BLaER1 (cell line): ENCODE data around the gene SFTPD.
"Not testable (repeated sequence)": the region's sequence is repeated elsewhere in the genome, so short reads cannot be mapped to it uniquely, and the experiment has no call there.

ENCODE experiments used
- H3K27ac ChIP-seq: shearing (Covaris generic); formaldehyde crosslinking; 2 replicates; pipeline ENCODE4 v1.8.1; 2022
- H3K27me3 ChIP-seq: shearing (Covaris generic); formaldehyde crosslinking; 2 replicates; pipeline ENCODE4 v1.8.1; 2022
- H3K36me3 ChIP-seq: shearing (Covaris generic); formaldehyde crosslinking; 2 replicates; pipeline ENCODE4 v1.8.1; 2022
- H3K4me1 ChIP-seq: shearing (Covaris generic); formaldehyde crosslinking; 2 replicates; pipeline ENCODE4 v1.8.1; 2022
- H3K4me2 ChIP-seq: shearing (Covaris generic); formaldehyde crosslinking; 2 replicates; pipeline ENCODE4 v1.8.1; 2022
- H3K4me3 ChIP-seq: shearing (Covaris generic); formaldehyde crosslinking; 2 replicates; pipeline ENCODE4 v1.8.1; 2022
- H3K9ac ChIP-seq: shearing (Covaris generic); formaldehyde crosslinking; 2 replicates; pipeline ENCODE4 v1.8.1; 2022
- H3K9me3 ChIP-seq: shearing (Covaris generic); formaldehyde crosslinking; 2 replicates; pipeline ENCODE4 v1.8.1; 2022
- H4K20me1 ChIP-seq: shearing (Covaris generic); formaldehyde crosslinking; 2 replicates; pipeline ENCODE4 v1.8.1; 2022
- Cebpa-rat ChIP-seq: shearing (Covaris generic); IDR thresholded peaks from 2 replicates; pipeline ENCODE4 v1.8.1; 2022

Gene SFTPD

DNA sequence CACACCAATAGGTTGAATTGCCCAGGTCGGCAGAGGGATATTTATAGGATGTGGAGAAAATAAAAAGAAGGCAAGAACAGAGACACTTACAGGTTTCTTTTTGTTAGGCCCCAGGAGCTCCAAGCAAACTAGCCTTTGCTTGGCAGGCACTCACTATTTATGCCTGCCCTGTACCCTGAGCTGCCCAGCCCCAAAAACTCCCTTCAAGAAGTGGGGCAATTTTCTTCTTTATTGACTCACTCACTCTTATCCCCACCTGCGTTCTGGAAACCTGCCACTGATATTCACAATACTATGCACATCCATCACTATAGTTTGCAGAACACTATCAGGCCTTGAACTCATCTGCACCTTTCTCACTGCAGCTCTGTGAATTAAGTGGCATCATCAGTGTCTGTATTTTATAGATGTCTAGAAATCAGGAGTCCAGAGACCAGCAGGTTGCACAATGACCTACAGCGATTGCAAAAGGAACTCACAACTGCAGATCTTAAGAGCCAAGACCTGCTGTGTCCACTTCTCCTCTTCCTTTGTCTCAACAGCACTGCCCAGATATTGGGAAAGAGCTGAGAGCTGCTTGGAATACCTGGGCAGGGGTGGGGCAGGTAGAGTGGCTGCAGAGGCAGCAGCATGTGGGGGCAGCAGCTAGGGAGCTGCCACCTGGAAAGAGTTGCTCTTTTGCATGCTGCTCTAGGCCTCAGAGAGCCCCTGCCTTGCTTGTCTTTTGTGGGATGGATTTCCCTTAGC, at the start of gene SFTPD:
SFTPD (minus strand) TSS at position 130 of the 747 bp plus-strand sequence. CDS start 2,446 bp downstream, outside the sequence.
- no peak for TF ChIP-seq Cebpa-rat
- Histone ChIP-seq H3K4me3 (no peak within 1 kb of the TSS), H3K4me1 (no peaks in the 10 kb centered on the region), H3K4me2 (no peak within 1 kb of the TSS), H3K9me3 (peaks cover 33% of the 10 kb centered on the region), H3K9ac (no peak within 1 kb of the TSS), H3K27me3 (no peaks in the 10 kb centered on the region), H3K27ac (no peak within 1 kb of the TSS), H4K20me1 (no peaks in the 10 kb centered on the region), H3K36me3 (no peaks in the 10 kb centered on the region)

DNA sequence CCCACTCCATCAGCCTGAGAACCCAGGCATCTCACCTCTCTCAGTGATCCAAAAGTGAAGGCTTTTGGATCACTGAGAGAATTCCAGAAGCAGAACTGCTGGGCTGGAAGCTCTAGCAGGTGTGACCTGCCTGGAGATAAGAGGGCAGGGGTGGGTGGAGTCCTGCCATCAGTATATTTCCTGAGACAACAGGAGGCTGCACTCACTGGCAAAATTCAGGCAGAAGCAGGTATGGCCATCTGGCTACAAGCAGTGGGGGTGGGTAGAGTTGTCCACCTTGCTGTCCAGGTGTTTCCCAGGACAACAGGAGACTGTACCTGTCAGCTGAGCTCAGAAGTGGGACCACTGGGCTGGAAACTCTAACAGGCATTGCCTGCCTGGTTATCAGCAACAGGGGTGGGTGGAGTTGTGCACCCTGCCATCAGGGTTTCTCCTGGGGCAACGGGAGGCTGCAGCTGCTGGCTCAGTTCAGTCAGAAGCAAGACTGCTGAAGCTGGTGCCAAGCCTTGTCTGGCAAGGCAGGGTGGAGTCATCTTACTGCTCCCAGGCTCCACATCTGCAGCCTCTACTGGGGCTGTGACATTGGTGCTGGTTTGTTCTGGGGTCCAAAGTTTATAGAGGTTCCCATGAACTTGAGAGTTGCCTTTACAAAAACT, 47.2 kb upstream of the SFTPD start:
- no peaks in the 10 kb centered on the region for H3K27me3 ChIP-seq
- no peak overlapping the region for H3K4me3 ChIP-seq
- H3K36me3 ChIP-seq: no peaks in the 10 kb centered on the region
- no peak overlapping the region for H3K9ac ChIP-seq
- H3K4me2 ChIP-seq: no peak overlapping the region
- no peaks in the 10 kb centered on the region for H3K4me1 ChIP-seq
- H4K20me1 ChIP-seq: no peaks in the 10 kb centered on the region
- no peaks in the 10 kb centered on the region for H3K9me3 ChIP-seq
- TF ChIP-seq Cebpa-rat: no peak
- H3K27ac ChIP-seq: no peak overlapping the region

DNA sequence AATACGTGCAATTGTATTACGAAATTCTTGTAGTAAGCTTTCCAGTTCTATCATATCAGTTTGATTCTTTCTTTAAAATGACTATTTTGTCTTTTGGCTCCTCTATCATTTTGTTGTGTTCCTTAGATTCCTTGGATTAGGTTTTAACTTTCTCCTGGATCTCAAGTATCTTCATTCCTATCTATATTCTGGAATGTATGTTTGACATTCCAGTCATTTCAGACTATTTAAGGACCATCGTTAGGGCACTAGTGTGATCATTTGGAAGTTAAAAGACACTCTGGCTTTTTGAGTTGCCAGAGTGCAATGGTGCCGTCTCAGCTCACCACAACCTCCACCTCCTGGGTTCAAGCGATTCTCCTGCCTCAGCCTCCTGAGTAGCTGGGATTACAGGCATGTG, 45.7 kb upstream of the SFTPD start:
- Histone ChIP-seq H3K36me3 (no peaks in the 10 kb centered on the region), H3K4me3 (no peak overlapping the region), H3K27me3 (no peaks in the 10 kb centered on the region), H3K4me1 (no peaks in the 10 kb centered on the region), H4K20me1 (no peaks in the 10 kb centered on the region), H3K4me2 (no peak overlapping the region), H3K9me3 (peaks cover 10% of the 10 kb centered on the region; the same call in 1 of the 2 replicates), H3K9ac (no peak overlapping the region), H3K27ac (no peak overlapping the region)
- TF ChIP-seq Cebpa-rat: no peak

- not testable (repeated sequence) for H3K36me3 ChIP-seq
Measured at GRCh38 chr10:79988199-79988598, 39.3 kb upstream of the SFTPD start.

GRCh38 chr10:79986661-79987060, 37.8 kb upstream of the SFTPD start:
- H4K20me1 ChIP-seq, H3K4me2 ChIP-seq, H3K27ac ChIP-seq, H3K36me3 ChIP-seq, H3K4me1 ChIP-seq, H3K9ac ChIP-seq, H3K4me3 ChIP-seq: not testable (repeated sequence)
- H3K27me3 ChIP-seq: peaks cover 21% of the 10 kb centered on the region
- peaks cover 22% of the 10 kb centered on the region for H3K9me3 ChIP-seq

More at GRCh38 chr10:79988199-79988598, 39.3 kb upstream of the SFTPD start:
- not testable (repeated sequence) for H3K4me2 ChIP-seq, H3K9ac ChIP-seq, H3K4me1 ChIP-seq, H3K27me3 ChIP-seq, H3K4me3 ChIP-seq, H4K20me1 ChIP-seq, H3K27ac ChIP-seq
- H3K9me3 ChIP-seq: peaks cover 22% of the 10 kb centered on the region

- H3K9me3 ChIP-seq: peaks cover 19% of the 10 kb centered on the region
- H3K27me3 ChIP-seq: peaks cover 32% of the 10 kb centered on the region
- no peaks in the 10 kb centered on the region for H3K36me3 ChIP-seq
- H4K20me1 ChIP-seq: no peaks in the 10 kb centered on the region
- H3K4me3 ChIP-seq: no peak overlapping the region
- TF ChIP-seq Cebpa-rat: no peak
- peaks cover 14% of the 10 kb centered on the region; the same call in 1 of the 2 replicates for H3K4me1 ChIP-seq
- no peak overlapping the region for H3K4me2 ChIP-seq
- H3K27ac ChIP-seq: no peak overlapping the region
- H3K9ac ChIP-seq: no peak overlapping the region
Measured at GRCh38 chr10:79985481-79986072, 36.7 kb upstream of the SFTPD start.

DNA sequence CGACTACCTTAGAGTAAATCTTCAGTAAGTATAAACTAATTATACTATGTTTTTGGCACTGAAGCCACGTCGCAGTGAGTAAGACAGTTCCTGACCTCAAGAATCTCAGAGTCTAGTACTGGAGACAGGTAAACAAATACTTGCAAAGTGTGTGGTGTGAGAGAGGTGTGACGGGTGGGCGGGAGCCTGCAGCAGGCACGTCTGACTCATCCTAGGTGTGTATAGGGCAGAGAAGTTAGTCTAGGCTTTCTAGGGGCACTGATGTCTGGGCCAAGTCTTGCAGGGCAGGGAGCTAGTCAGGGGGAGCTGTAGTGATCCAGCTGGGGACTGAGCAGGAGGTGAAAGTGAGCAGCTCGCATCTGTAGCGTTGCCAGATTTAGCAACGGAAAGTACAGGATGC, 35.9 kb upstream of the SFTPD start:
- H3K27me3 ChIP-seq: peaks cover 39% of the 10 kb centered on the region
- TF ChIP-seq Cebpa-rat: no peak
- H3K4me3 ChIP-seq: no peak overlapping the region
- peaks cover 14% of the 10 kb centered on the region; the same call in 1 of the 2 replicates for H3K4me1 ChIP-seq
- no peak overlapping the region for H3K4me2 ChIP-seq
- H3K36me3 ChIP-seq: no peaks in the 10 kb centered on the region
- H3K27ac ChIP-seq: no peak overlapping the region
- no peaks in the 10 kb centered on the region for H4K20me1 ChIP-seq
- no peak overlapping the region for H3K9ac ChIP-seq
- H3K9me3 ChIP-seq: peaks cover 12% of the 10 kb centered on the region

- TF ChIP-seq Cebpa-rat: no peak
- Histone ChIP-seq H3K4me2 (no peak overlapping the region), H4K20me1 (no peaks in the 10 kb centered on the region), H3K4me1 (peaks cover 14% of the 10 kb centered on the region; the same call in 1 of the 2 replicates), H3K9ac (no peak overlapping the region), H3K4me3 (no peak overlapping the region), H3K9me3 (peaks cover 3% of the 10 kb centered on the region; the same call in 1 of the 2 replicates), H3K27ac (no peak overlapping the region), H3K27me3 (peaks cover 39% of the 10 kb centered on the region), H3K36me3 (no peaks in the 10 kb centered on the region)
Measured at GRCh38 chr10:79983286-79983909, 34.5 kb upstream of the SFTPD start.

GRCh38 chr10:79982861-79983260, 34.0 kb upstream of the SFTPD start:
- Histone ChIP-seq H3K4me3 (peak overlapping the region; percentile 89; the same call in 1 of the 2 replicates), H3K9ac (no peak overlapping the region), H3K9me3 (no peaks in the 10 kb centered on the region), H3K27ac (no peak overlapping the region), H3K36me3 (no peaks in the 10 kb centered on the region), H3K27me3 (peaks cover 39% of the 10 kb centered on the region), H3K4me2 (peak overlapping the region; percentile 97), H4K20me1 (no peaks in the 10 kb centered on the region), H3K4me1 (peaks cover 14% of the 10 kb centered on the region; the same call in 1 of the 2 replicates)
- no peak for TF ChIP-seq Cebpa-rat

GRCh38 chr10:79982362-79982800, 33.5 kb upstream of the SFTPD start:
- Histone ChIP-seq H3K36me3 (no peaks in the 10 kb centered on the region), H3K9ac (peak overlapping the region; percentile 75), H3K27ac (peak overlapping the region; percentile 40; the same call in 1 of the 2 replicates), H4K20me1 (no peaks in the 10 kb centered on the region), H3K4me3 (peak overlapping the region; percentile 89), H3K9me3 (no peaks in the 10 kb centered on the region), H3K4me1 (peaks cover 14% of the 10 kb centered on the region; the same call in 1 of the 2 replicates), H3K4me2 (peak overlapping the region; percentile 97), H3K27me3 (peaks cover 39% of the 10 kb centered on the region)
- no peak for TF ChIP-seq Cebpa-rat
